Measurements from ENCODE around the gene PRKG1.

PRKG1 gene

GRCh38 chr10:52258799-52259425, 1184.6 kb downstream of the PRKG1 start:
- no peak for TF ChIP-seq FOXP2 (optimal IDR thresholded peaks at IDR 0.05; ENCODE audit: borderline replicate concordance, extremely low read depth, extremely low read length, insufficient read depth)
- TF ChIP-seq SIN3A (IDR thresholded peaks at IDR 0.05; ENCODE audit: borderline replicate concordance, insufficient read depth, low read length), result no peak
- no peak for TF ChIP-seq REST (IDR thresholded peaks at IDR 0.05; ENCODE audit: insufficient read depth in 1 of 2, low read depth in 2 of 2, low read length in 2 of 2)
- no peak for TF ChIP-seq POLR2AphosphoS5 (IDR thresholded peaks at IDR 0.05; ENCODE audit: low read depth, low read length)
- no peak for TF ChIP-seq TAF1 (IDR thresholded peaks at IDR 0.05; ENCODE audit: borderline replicate concordance, insufficient read depth, low read length)

- TF ChIP-seq POLR2AphosphoS5 (IDR thresholded peaks at IDR 0.05; ENCODE audit: low read depth, low read length), result no peak
- no peak for TF ChIP-seq SIN3A (IDR thresholded peaks at IDR 0.05; ENCODE audit: borderline replicate concordance, insufficient read depth, low read length)
- no peak for TF ChIP-seq FOXP2 (optimal IDR thresholded peaks at IDR 0.05; ENCODE audit: borderline replicate concordance, extremely low read depth, extremely low read length, insufficient read depth)
- no peak for TF ChIP-seq REST (IDR thresholded peaks at IDR 0.05; ENCODE audit: insufficient read depth in 1 of 2, low read depth in 2 of 2, low read length in 2 of 2)
- TF ChIP-seq TAF1 (IDR thresholded peaks at IDR 0.05; ENCODE audit: borderline replicate concordance, insufficient read depth, low read length), result no peak
These were observed 1185.1 kb downstream of the PRKG1 start for GRCh38 chr10:52259426-52259812.

GRCh38 chr10:52261362-52261761, 1187.1 kb downstream of the PRKG1 start:
- no peak for TF ChIP-seq POLR2AphosphoS5 (IDR thresholded peaks at IDR 0.05; ENCODE audit: low read depth, low read length)
- no peak for TF ChIP-seq REST (IDR thresholded peaks at IDR 0.05; ENCODE audit: insufficient read depth in 1 of 2, low read depth in 2 of 2, low read length in 2 of 2)
- TF ChIP-seq FOXP2 (optimal IDR thresholded peaks at IDR 0.05; ENCODE audit: borderline replicate concordance, extremely low read depth, extremely low read length, insufficient read depth), result no peak
- no peak for TF ChIP-seq SIN3A (IDR thresholded peaks at IDR 0.05; ENCODE audit: borderline replicate concordance, insufficient read depth, low read length)
- no peak for TF ChIP-seq TAF1 (IDR thresholded peaks at IDR 0.05; ENCODE audit: borderline replicate concordance, insufficient read depth, low read length)

GRCh38 chr10:52265131-52265926, 1191.0 kb downstream of the PRKG1 start:
- no peak for TF ChIP-seq SIN3A (IDR thresholded peaks at IDR 0.05; ENCODE audit: borderline replicate concordance, insufficient read depth, low read length)
- TF ChIP-seq REST (IDR thresholded peaks at IDR 0.05; ENCODE audit: insufficient read depth in 1 of 2, low read depth in 2 of 2, low read length in 2 of 2), result no peak
- no peak for TF ChIP-seq POLR2AphosphoS5 (IDR thresholded peaks at IDR 0.05; ENCODE audit: low read depth, low read length)
- no peak for TF ChIP-seq TAF1 (IDR thresholded peaks at IDR 0.05; ENCODE audit: borderline replicate concordance, insufficient read depth, low read length)
- no peak for TF ChIP-seq FOXP2 (optimal IDR thresholded peaks at IDR 0.05; ENCODE audit: borderline replicate concordance, extremely low read depth, extremely low read length, insufficient read depth)
